T-helper 1 cell treated with Interleukin-12 subunit alpha and Interleukin-12 subunit beta and Interleukin-4 antibody, amounts not matched to agents 30 μg/mL and 1 μg/mL, for 36 hours (primary cell): ENCODE results near the gene CWH43.
"Not testable (repeated sequence)": the region's sequence is repeated elsewhere in the genome, so short reads cannot be mapped to it uniquely, and the experiment has no call there.

Source experiments
- H3K27ac Mint-ChIP-seq: one replicate; pipeline ENCODE4 v1.8.0; 2021; ENCODE audit warnings: mild to moderate bottlenecking, mixed read lengths
- H3K27me3 Mint-ChIP-seq: one replicate; pipeline ENCODE4 v1.8.0; 2021; ENCODE audit warnings: low read depth, mixed read lengths
- H3K36me3 Mint-ChIP-seq: one replicate; pipeline ENCODE4 v1.8.0; 2021; ENCODE audit warnings: low read depth, mixed read lengths
- H3K4me1 Mint-ChIP-seq: one replicate; pipeline ENCODE4 v1.8.0; 2021; ENCODE audit warnings: low read depth, mixed read lengths
- H3K4me3 Mint-ChIP-seq: one replicate; pipeline ENCODE4 v1.8.0; 2021; ENCODE audit warnings: mild to moderate bottlenecking, moderate library complexity, mixed read lengths
- H3K9me3 Mint-ChIP-seq: one replicate; pipeline ENCODE4 v1.8.0; 2021; ENCODE audit warnings: mixed read lengths

Gene CWH43

DNA sequence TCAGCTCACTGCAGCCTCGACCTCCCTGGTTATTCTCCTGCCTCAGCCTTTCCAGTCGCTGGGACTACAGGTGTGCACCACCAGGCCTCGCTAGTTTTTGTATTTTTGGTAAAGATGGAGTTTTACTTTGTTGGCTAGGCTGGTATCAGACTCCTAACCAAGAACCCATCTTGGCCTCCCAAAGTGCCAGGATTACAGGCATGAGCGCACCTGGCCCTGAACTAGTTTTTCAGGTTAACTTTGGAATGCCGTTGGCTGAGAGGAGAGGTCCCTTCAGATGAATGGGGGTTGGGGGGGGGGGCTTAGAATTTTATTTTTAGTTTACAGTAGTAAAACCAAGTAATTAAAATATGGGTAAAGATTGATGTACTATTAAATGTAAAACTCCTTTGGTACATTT lies 23.4 kb upstream of the CWH43 start:
- H3K27me3 Mint-ChIP-seq, result peaks cover 16% of the 10 kb centered on the region
- H3K27ac Mint-ChIP-seq, result no peak overlapping the region

DNA sequence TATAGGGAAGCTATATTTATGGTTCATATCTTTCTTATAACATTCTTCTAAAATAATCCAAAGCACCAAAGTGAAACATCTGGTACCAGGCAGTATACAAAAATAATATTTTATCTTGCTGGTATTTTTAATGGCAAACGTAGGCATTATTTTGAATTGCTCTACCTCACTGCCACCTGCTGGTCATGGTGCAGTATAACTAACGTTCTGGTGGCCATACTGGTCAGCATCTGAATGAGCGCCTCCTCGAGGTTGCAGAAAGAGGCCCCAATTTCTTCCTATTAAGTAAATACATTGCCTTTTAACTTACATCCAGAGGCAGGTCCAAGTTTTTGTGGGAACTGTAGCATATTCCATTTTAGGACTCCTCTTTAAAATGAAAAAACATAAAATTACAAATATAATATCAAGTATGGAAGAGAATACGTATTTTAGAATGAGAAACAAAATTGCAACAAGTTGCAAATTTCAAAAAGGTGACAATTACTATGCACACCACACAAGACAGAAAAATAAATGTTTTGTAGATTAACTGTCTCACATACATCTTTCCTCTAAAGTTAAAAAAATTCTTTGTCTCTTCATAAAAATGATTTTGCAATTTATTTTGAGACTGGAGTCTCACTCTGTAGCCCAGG lies 22.9 kb upstream of the CWH43 start:
- no peak overlapping the region for H3K4me3 Mint-ChIP-seq
- peaks cover 12% of the 10 kb centered on the region for H3K27me3 Mint-ChIP-seq
- no peaks in the 10 kb centered on the region for H3K36me3 Mint-ChIP-seq
- no peaks in the 10 kb centered on the region for H3K9me3 Mint-ChIP-seq
- H3K27ac Mint-ChIP-seq, result no peak overlapping the region
- H3K4me1 Mint-ChIP-seq, result peaks cover 2% of the 10 kb centered on the region

More for the DNA sequence above, 23.4 kb upstream of the CWH43 start:
- H3K4me1 Mint-ChIP-seq, result peaks cover 2% of the 10 kb centered on the region
- no peaks in the 10 kb centered on the region for H3K36me3 Mint-ChIP-seq
- no peak overlapping the region for H3K4me3 Mint-ChIP-seq
- no peaks in the 10 kb centered on the region for H3K9me3 Mint-ChIP-seq

DNA sequence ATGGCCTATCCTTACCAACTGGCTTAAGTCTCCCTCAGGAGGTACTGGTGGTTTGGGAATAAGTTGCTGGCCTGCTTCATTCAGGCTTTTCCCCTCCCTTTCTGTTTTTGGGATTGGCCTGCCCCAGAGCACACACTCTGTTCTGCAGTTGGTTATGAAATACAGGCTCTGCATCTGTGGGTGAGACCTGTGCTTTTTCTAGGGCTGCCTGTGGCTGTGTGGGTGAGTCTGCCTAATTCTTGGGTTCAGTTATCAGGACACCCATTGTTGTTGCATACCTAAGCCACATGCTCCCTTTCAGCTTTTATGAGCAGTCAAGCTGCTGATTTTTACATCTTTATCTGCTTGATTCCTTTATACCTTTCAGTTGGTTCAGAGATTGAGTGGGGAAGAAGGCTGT lies 19.0 kb upstream of the CWH43 start:
- H3K27ac Mint-ChIP-seq, result no peak overlapping the region
- no peak overlapping the region for H3K4me3 Mint-ChIP-seq
- H3K27me3 Mint-ChIP-seq, result peaks cover 4% of the 10 kb centered on the region
- peaks cover 2% of the 10 kb centered on the region for H3K4me1 Mint-ChIP-seq
- H3K36me3 Mint-ChIP-seq, result no peaks in the 10 kb centered on the region
- no peaks in the 10 kb centered on the region for H3K9me3 Mint-ChIP-seq

DNA sequence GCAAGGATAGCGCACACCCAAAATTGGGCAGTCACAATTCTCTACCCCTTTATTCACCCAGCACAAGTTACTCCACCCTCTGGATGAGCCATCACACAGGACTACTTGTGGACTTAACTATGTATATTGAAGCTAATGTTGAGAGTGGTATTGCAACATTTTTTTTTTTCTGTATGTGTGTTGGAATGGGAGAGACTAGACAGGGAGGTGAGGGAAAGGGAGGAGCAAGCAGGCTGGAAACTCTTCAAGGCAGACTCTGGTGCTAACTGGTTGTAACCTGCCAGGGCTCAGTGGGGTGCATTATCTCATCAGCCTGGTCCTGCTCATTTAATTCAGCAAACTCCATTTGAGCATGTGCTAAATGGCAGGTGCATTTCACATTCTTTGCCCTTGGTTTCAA lies 18.4 kb upstream of the CWH43 start:
- no peaks in the 10 kb centered on the region for H3K9me3 Mint-ChIP-seq
- H3K36me3 Mint-ChIP-seq, result no peaks in the 10 kb centered on the region
- H3K4me1 Mint-ChIP-seq, result peaks cover 2% of the 10 kb centered on the region
- no peak overlapping the region for H3K4me3 Mint-ChIP-seq
- peaks cover 4% of the 10 kb centered on the region for H3K27me3 Mint-ChIP-seq
- H3K27ac Mint-ChIP-seq, result no peak overlapping the region

DNA sequence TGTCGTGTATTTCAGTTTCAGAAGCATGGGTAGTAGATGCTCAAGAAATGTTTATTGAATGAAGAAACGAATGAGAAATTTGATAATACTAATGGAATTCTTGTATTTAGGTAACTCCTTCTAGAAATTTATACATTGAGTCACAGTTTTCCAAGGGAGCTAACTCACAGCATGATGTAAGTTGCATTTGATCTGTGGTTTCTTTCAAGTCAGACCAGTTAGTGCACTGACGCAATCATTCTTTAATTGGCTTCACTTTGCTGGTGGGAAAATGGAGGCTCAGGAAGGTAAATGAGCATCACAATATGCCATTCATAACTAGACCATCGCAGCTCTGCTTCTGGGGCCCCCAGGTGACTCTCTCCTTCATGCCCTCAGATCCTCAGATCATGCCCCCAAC lies 17.3 kb upstream of the CWH43 start:
- H3K9me3 Mint-ChIP-seq, result no peaks in the 10 kb centered on the region
- H3K27ac Mint-ChIP-seq, result no peak overlapping the region
- H3K4me3 Mint-ChIP-seq, result no peak overlapping the region
- peaks cover 2% of the 10 kb centered on the region for H3K4me1 Mint-ChIP-seq
- H3K27me3 Mint-ChIP-seq, result peaks cover 4% of the 10 kb centered on the region
- no peaks in the 10 kb centered on the region for H3K36me3 Mint-ChIP-seq

- Mint-ChIP-seq H3K4me3 (no peak overlapping the region), H3K27me3 (peaks cover 7% of the 10 kb centered on the region), H3K36me3 (no peaks in the 10 kb centered on the region), H3K4me1 (no peaks in the 10 kb centered on the region), H3K9me3 (no peaks in the 10 kb centered on the region), H3K27ac (no peak overlapping the region)
Measured at GRCh38 chr4:48970471-48970921, 15.6 kb upstream of the CWH43 start.

DNA sequence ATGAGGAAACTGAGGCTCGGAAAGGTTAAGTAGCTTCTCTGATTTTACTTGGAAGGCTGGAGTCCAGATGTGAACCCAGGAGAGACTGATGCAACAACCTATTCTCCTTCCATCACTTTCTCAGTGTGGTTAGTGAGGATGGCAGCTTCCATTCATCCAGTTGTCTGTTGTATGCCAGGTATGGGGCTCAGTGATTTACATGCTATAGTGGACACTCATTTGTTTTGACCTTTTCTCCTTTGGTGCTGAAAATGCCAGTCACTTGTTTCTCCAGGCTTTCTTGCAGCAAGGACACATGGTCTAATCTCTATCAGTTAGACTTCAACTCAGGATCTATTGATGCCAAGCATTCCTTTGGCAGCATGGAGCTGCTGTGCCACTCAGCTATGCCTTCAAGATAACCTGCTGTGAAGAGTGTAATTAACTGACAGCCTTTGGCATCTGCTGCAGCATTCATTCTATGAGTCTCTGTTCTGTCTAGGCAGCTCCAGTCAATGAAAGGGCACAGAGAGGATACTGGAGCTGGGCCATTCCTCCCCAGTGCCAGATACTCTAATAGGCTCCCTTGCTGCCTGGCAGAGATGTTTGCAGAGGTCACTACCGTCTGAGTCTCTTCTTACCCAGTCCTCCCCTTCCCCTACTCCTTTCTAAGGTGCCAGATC lies 11.0 kb upstream of the CWH43 start:
- peaks cover 10% of the 10 kb centered on the region for H3K27me3 Mint-ChIP-seq
- H3K4me1 Mint-ChIP-seq, result no peaks in the 10 kb centered on the region

GRCh38 chr4:48976041-48976440 lies 10.0 kb upstream of the CWH43 start:
- Mint-ChIP-seq H3K4me3 (no peak overlapping the region), H3K36me3 (no peaks in the 10 kb centered on the region), H3K4me1 (no peaks in the 10 kb centered on the region), H3K9me3 (no peaks in the 10 kb centered on the region), H3K27me3 (peaks cover 10% of the 10 kb centered on the region), H3K27ac (no peak overlapping the region)

More for the DNA sequence above, 11.0 kb upstream of the CWH43 start:
- H3K4me3 Mint-ChIP-seq, result no peak overlapping the region
- no peaks in the 10 kb centered on the region for H3K9me3 Mint-ChIP-seq
- H3K27ac Mint-ChIP-seq, result no peak overlapping the region
- no peaks in the 10 kb centered on the region for H3K36me3 Mint-ChIP-seq

- Mint-ChIP-seq H3K4me1 (no peaks in the 10 kb centered on the region), H3K9me3 (no peaks in the 10 kb centered on the region), H3K4me3 (no peak overlapping the region), H3K27ac (no peak overlapping the region), H3K27me3 (peaks cover 21% of the 10 kb centered on the region), H3K36me3 (no peaks in the 10 kb centered on the region)
Measured at GRCh38 chr4:48979914-48980579, 6.0 kb upstream of the CWH43 start.

GRCh38 chr4:48984005-48984404 lies 2.1 kb upstream of the CWH43 start:
- not testable (repeated sequence) for H3K36me3 Mint-ChIP-seq, H3K4me1 Mint-ChIP-seq, H3K27ac Mint-ChIP-seq, H3K4me3 Mint-ChIP-seq, H3K9me3 Mint-ChIP-seq
- peaks cover 33% of the 10 kb centered on the region for H3K27me3 Mint-ChIP-seq

DNA sequence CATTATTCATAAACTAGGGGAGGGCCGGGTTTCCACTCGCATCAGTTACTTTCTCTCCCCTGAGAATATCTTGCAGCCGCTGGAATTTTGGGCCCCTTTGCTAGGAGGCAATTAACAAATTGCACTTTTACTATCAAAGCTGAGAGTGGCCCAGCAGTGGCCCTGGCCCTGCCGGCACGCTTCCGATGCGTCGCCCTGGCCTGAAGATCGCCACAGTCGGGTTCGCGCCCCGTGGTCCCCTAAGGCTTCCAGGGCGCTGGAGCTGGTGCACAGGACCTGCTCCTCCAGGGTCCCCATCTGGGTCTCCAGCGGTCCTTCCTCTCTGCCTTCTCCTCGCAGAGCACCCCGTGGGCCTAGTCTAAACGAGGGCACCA lies 486 bp upstream of the CWH43 start:
- H3K27me3 Mint-ChIP-seq, result peaks cover 33% of the 10 kb centered on the region
- no peaks in the 10 kb centered on the region for H3K4me1 Mint-ChIP-seq
- H3K9me3 Mint-ChIP-seq, result no peaks in the 10 kb centered on the region
- H3K27ac Mint-ChIP-seq, result no peak overlapping the region
- H3K36me3 Mint-ChIP-seq, result no peaks in the 10 kb centered on the region
- H3K4me3 Mint-ChIP-seq, result no peak overlapping the region

GRCh38 chr4:48986654-48987164 lies 634 bp downstream of the CWH43 start:
- no peaks in the 10 kb centered on the region for H3K36me3 Mint-ChIP-seq
- peaks cover 33% of the 10 kb centered on the region for H3K27me3 Mint-ChIP-seq
- no peaks in the 10 kb centered on the region for H3K9me3 Mint-ChIP-seq
- H3K4me3 Mint-ChIP-seq, result no peak overlapping the region
- H3K27ac Mint-ChIP-seq, result no peak overlapping the region
- no peaks in the 10 kb centered on the region for H3K4me1 Mint-ChIP-seq

DNA sequence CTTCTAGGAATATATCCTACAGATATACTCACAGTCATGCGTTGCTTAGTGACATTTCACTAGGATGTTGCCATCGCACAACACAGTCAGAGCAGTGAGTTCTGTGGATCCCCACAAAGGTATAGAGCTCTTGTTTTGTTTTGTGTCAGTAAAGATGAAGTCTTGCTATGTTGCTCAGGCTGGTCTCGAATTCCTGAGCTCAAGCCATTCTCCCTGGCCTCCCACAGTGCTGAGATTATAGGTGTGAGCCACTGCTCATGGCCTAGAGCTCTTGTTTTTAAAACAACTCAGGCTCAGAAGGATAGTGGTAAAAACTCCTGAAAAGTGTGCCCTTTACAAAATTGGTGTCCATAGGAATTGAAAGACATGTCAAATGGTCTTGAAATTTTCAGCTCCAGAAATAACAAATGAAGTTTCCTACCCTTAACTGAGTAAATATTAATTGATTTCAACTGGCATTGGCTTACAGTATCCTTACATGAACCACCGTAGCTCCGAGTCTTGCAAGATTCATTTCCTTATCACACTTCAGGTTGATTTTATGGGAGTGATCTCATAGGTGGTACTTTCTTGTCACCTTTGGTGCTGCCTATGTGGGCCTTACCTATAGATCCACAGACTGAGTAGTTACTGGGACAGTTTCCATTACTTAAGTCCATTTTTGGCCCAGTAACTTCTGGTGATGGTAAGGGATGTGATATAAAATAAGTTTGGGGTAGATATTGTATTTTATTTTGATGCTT lies 3.6 kb downstream of the CWH43 start:
- Mint-ChIP-seq H3K4me3 (no peak overlapping the region), H3K27ac (no peak overlapping the region), H3K36me3 (no peaks in the 10 kb centered on the region), H3K4me1 (no peaks in the 10 kb centered on the region), H3K27me3 (peaks cover 27% of the 10 kb centered on the region), H3K9me3 (no peaks in the 10 kb centered on the region)

DNA sequence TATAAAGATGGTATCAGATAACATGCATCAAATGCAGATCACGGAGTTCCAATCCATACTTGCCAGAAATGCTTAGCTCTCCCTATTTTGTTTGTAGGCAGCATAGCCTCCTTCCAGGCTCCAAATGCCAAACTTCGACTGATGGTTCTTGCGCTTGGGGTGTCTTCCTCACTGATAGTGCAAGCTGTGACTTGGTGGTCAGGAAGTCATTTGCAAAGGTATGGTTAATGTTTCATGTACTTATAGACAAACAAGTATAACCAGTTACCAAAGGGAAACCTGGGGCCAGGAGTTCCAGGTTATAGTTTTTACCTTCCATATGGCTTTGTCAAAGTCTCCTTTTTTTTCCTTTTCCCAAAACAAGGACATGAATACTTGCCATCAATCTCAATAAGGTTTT lies 5.3 kb downstream of the CWH43 start:
- H3K36me3 Mint-ChIP-seq, result no peaks in the 10 kb centered on the region
- no peaks in the 10 kb centered on the region for H3K4me1 Mint-ChIP-seq
- no peak overlapping the region for H3K27ac Mint-ChIP-seq
- H3K27me3 Mint-ChIP-seq, result peaks cover 17% of the 10 kb centered on the region
- H3K9me3 Mint-ChIP-seq, result no peaks in the 10 kb centered on the region
- no peak overlapping the region for H3K4me3 Mint-ChIP-seq
